Caco-2 (cell line): ENCODE data around the gene PRCD. TPM values are rescaled to one million over a fixed set of nuclear protein-coding genes. Genes with fewer than 3 reads are reported as not detected.

ENCODE experiments used
- BruUV-seq: library from RNA; stranded (reverse); fragments of 400-500 nt; replicated peaks from 2 replicates; lab custom pipeline; 2021; lab: Mats Ljungman, UMichigan
- CTCF ChIA-PET: fragments of 300-600 bp; sonication (Branson Sonifier 250); formaldehyde crosslinking; loops from one replicate; lab custom pipeline; 2022; ENCODE audit warnings: antibody characterized with exemption; lab: Charles Lee
- POLR2A ChIA-PET: fragments of 300-600 bp; sonication (Branson Sonifier 250); formaldehyde crosslinking; loops from one replicate; lab custom pipeline; 2022; ENCODE audit warnings: antibody characterized with exemption; lab: Charles Lee
- DNase-seq, 2 experiments: peaks; one replicate each; pipeline versions ENCODE4 v3.0.0 to v3.0.0-alpha.2; 2020 to 2022
- H3K27me3 ChIP-seq: replicated peaks from 2 replicates; pipeline ENCODE4 v1.6.0; 2011; ENCODE audit warnings: low read length; ENCODE audit not compliant: control insufficient read depth, insufficient read depth
- H3K36me3 ChIP-seq: 2 replicates; pipeline ENCODE4 v1.5.1; 2011; ENCODE audit warnings: low read length; ENCODE audit not compliant: control insufficient read depth, insufficient read depth
- H3K4me1 ChIP-seq: fragments of 250-450 bp; sonication (Bioruptor Pico); 2 replicates; pipeline ENCODE4 v1.5.1; 2020; ENCODE audit warnings: mild to moderate bottlenecking
- H3K4me3 ChIP-seq: 2 replicates; pipeline ENCODE4 v1.5.1; 2011; ENCODE audit warnings: low read depth, mild to moderate bottlenecking, control low read depth, low read length
- H3K9me3 ChIP-seq: fragments of 250-450 bp; sonication (Bioruptor Pico); 2 replicates; pipeline ENCODE4 v1.5.1; 2020; ENCODE audit warnings: mild to moderate bottlenecking, moderate library complexity
- H3K27ac Mint-ChIP-seq: one replicate; pipeline ENCODE4 v1.8.0; 2022; ENCODE audit warnings: mixed read lengths; ENCODE audit not compliant: unreplicated experiment
- H3K27me3 Mint-ChIP-seq: one replicate; pipeline ENCODE4 v1.8.0; 2022; ENCODE audit warnings: mixed read lengths; ENCODE audit not compliant: insufficient read depth, unreplicated experiment
- H3K36me3 Mint-ChIP-seq: one replicate; pipeline ENCODE4 v1.8.0; 2022; ENCODE audit warnings: mild to moderate bottlenecking, mixed read lengths; ENCODE audit not compliant: insufficient read depth, unreplicated experiment
- H3K4me1 Mint-ChIP-seq: one replicate; pipeline ENCODE4 v1.8.0; 2022; ENCODE audit warnings: low read depth, mixed read lengths; ENCODE audit not compliant: unreplicated experiment
- H3K4me3 Mint-ChIP-seq: one replicate; pipeline ENCODE4 v1.8.0; 2022; ENCODE audit warnings: mild to moderate bottlenecking, moderate library complexity, mixed read lengths; ENCODE audit not compliant: unreplicated experiment
- H3K9me3 Mint-ChIP-seq: one replicate; pipeline ENCODE4 v1.8.0; 2022; ENCODE audit warnings: mixed read lengths; ENCODE audit not compliant: unreplicated experiment
- CTCF ChIP-seq, 2 experiments: fragments of 200-600 bp in 1 of 2; IDR thresholded peaks; 1 replicate in 1 of 2; 2 replicates in 1 of 2; pipeline versions ENCODE4 v1.5.1 to v1.8.0; 2011 to 2022; ENCODE audit warnings: antibody characterized with exemption in 1 of 2, control low read depth in 1 of 2, inconsistent platforms in 1 of 2, low read depth in 1 of 2, low read length in 1 of 2, mild to moderate bottlenecking in 1 of 2, moderate library complexity in 1 of 2; ENCODE audit not compliant: insufficient read depth in 1 of 2, severe bottlenecking in 1 of 2, unreplicated experiment in 1 of 2
- intact Hi-C: fragments of 100-400 bp; cut with micrococcal nuclease; formaldehyde crosslinking; loops from one replicate; pipeline ENCODE4 v1.10.0; 2022; ENCODE audit not compliant: unreplicated experiment
- total RNA-seq: library from RNA; stranded (reverse); gene quantifications from 2 replicates; pipeline ENCODE4 v1.2.3, GENCODE V29; 2022

Gene PRCD
- total RNA-seq, 1 experiment from 2014 or later = not detected

DNA sequence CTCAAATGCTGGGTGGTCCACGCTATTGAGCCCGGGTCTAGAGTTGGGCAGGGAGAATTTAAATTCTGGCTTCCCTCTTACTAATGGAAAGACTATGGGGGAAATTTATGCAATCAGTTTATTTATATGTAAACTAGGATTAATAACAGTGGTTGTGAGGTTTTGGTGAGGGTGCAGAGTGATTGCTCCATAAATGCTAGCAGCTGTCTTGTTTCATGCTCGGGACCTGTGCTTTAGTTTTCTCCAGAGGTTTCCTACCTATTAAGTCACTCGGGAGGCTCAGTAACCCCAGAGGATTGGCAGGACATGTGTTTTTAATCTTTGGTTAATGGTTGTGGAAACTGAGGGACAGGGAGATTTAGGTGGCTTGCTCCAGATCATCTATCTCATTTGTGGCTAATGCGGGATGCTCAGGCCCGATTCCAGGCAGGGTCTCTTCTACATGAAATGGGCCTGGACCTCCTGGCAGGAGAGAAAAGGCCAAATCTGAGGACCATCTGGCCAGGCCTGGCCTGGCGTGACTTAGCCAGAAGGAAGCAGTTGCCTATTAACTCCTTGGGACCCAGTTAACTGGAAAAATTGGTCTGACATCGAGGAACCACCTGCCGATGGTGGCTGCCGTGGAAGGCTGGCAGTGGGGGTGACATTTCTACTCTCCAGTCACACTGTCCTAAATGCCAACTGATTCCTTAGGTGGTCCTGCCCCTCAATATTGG lies 2.1 kb downstream of the PRCD start:
- POLR2A ChIA-PET = no interaction called here
- no peak overlapping the region for H3K4me3 ChIP-seq
- no peaks in the 10 kb centered on the region for H3K9me3 ChIP-seq
- H3K4me1 ChIP-seq = peaks cover 9% of the 10 kb centered on the region
- TF ChIP-seq CTCF (IDR thresholded peaks at IDR 0.05; ENCODE audit: insufficient read depth in 1 of 2, low read depth in 1 of 2, low read length in 1 of 2, severe bottlenecking in 1 of 2, unreplicated experiment in 1 of 2) = no peak
- Mint-ChIP-seq H3K27ac (peak overlapping the region; percentile 44), H3K36me3 (peaks cover 5% of the 10 kb centered on the region), H3K9me3 (no peaks in the 10 kb centered on the region), H3K27me3 (no peaks in the 10 kb centered on the region), H3K4me1 (peaks cover 8% of the 10 kb centered on the region), H3K4me3 (no peak overlapping the region)
- intact Hi-C loops = no loop called here
- DNase-seq = no peak
- no peaks in the 10 kb centered on the region for H3K36me3 ChIP-seq
- CTCF ChIA-PET = no interaction called here
- H3K27me3 ChIP-seq = no peaks in the 10 kb centered on the region
- no TSS peak for BruUV-seq

GRCh38 chr17:76542566-76542971 lies 2.7 kb downstream of the PRCD start:
- no peak for TF ChIP-seq CTCF (IDR thresholded peaks at IDR 0.05; ENCODE audit: insufficient read depth in 1 of 2, low read depth in 1 of 2, low read length in 1 of 2, severe bottlenecking in 1 of 2, unreplicated experiment in 1 of 2)
- Mint-ChIP-seq H3K4me3 (no peak overlapping the region), H3K27ac (no peak overlapping the region), H3K4me1 (peaks cover 8% of the 10 kb centered on the region), H3K27me3 (no peaks in the 10 kb centered on the region), H3K9me3 (no peaks in the 10 kb centered on the region), H3K36me3 (peaks cover 5% of the 10 kb centered on the region)
- POLR2A ChIA-PET = no interaction called here
- no peak for DNase-seq
- intact Hi-C loops = no loop called here
- CTCF ChIA-PET = no interaction called here
- no TSS peak for BruUV-seq
- peaks cover 9% of the 10 kb centered on the region for H3K4me1 ChIP-seq
- H3K9me3 ChIP-seq = no peaks in the 10 kb centered on the region
- H3K4me3 ChIP-seq = no peak overlapping the region
- H3K36me3 ChIP-seq = no peaks in the 10 kb centered on the region
- H3K27me3 ChIP-seq = no peaks in the 10 kb centered on the region

DNA sequence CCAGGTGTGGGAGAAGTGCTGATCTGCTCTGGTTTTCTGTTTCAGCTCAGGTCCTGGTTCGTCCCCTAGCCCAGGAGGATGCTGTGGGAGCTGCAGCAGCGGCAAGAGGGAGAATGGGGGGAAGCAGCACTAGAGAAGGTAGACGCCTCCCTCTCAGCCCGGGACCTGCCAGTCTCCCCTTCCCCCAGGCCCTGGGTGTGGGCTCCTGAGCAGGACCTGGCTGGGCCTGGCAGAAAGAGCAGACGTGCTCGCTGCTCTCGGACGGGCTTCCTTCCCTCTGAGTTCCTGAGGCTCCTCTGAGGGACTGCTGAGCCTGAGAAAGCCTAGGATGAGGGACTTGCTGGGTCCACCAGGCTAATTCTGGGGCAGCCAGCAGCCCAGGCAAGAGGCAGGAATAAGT lies 3.1 kb downstream of the PRCD start:
- BruUV-seq = no TSS peak
- Mint-ChIP-seq H3K27ac (no peak overlapping the region), H3K4me1 (peaks cover 8% of the 10 kb centered on the region), H3K27me3 (no peaks in the 10 kb centered on the region), H3K4me3 (no peak overlapping the region), H3K36me3 (peaks cover 5% of the 10 kb centered on the region), H3K9me3 (no peaks in the 10 kb centered on the region)
- H3K36me3 ChIP-seq = no peaks in the 10 kb centered on the region
- no peak for DNase-seq
- H3K4me1 ChIP-seq = peaks cover 9% of the 10 kb centered on the region
- H3K4me3 ChIP-seq = no peak overlapping the region
- H3K27me3 ChIP-seq = no peaks in the 10 kb centered on the region
- no peak for TF ChIP-seq CTCF (IDR thresholded peaks at IDR 0.05; ENCODE audit: insufficient read depth in 1 of 2, low read depth in 1 of 2, low read length in 1 of 2, severe bottlenecking in 1 of 2, unreplicated experiment in 1 of 2)
- ChIA-PET POLR2A (no interaction called here), CTCF (no interaction called here)
- H3K9me3 ChIP-seq = no peaks in the 10 kb centered on the region
- intact Hi-C loops = no loop called here
